ENCODE results near the gene PDPK1.
"Not testable (repeated sequence)": the region's sequence is repeated elsewhere in the genome, so short reads cannot be mapped to it uniquely, and the experiment has no call there.

PDPK1 gene

GRCh38 chr16:2587891-2588565 is 50.2 kb downstream of the PDPK1 start:
- DNase-seq (ENCODE audit: low read depth in 2 of 2) = no peak

GRCh38 chr16:2591476-2592240 is 53.8 kb downstream of the PDPK1 start:
- no peak for DNase-seq (ENCODE audit: low read depth in 2 of 2)

- no peak for DNase-seq (ENCODE audit: low read depth in 2 of 2)
Measured at GRCh38 chr16:2592786-2593185, 55.0 kb downstream of the PDPK1 start.

- no peak for DNase-seq (ENCODE audit: low read depth in 2 of 2)
Measured at GRCh38 chr16:2595393-2596205, 57.8 kb downstream of the PDPK1 start.

GRCh38 chr16:2596747-2597559 is 59.1 kb downstream of the PDPK1 start:
- DNase-seq (ENCODE audit: low read depth in 2 of 2) = no peak

- no peak for DNase-seq (ENCODE audit: low read depth in 2 of 2)
Measured at GRCh38 chr16:2597560-2597902, 59.7 kb downstream of the PDPK1 start.

- DNase-seq (ENCODE audit: low read depth in 2 of 2) = no peak
Measured at GRCh38 chr16:2598133-2598641, 60.4 kb downstream of the PDPK1 start.

GRCh38 chr16:2598723-2599122 is 60.9 kb downstream of the PDPK1 start:
- DNase-seq (ENCODE audit: low read depth in 2 of 2) = no peak

- DNase-seq (ENCODE audit: low read depth in 2 of 2) = not testable (repeated sequence)
Measured at GRCh38 chr16:2599165-2599564, 61.3 kb downstream of the PDPK1 start.

- not testable (repeated sequence) for DNase-seq (ENCODE audit: low read depth in 2 of 2)
Measured at GRCh38 chr16:2599785-2600184, 62.0 kb downstream of the PDPK1 start.

- DNase-seq (ENCODE audit: low read depth in 2 of 2) = not testable (repeated sequence)
Measured at GRCh38 chr16:2601301-2602025, 63.6 kb downstream of the PDPK1 start.

GRCh38 chr16:2602175-2602574 is 64.4 kb downstream of the PDPK1 start:
- not testable (repeated sequence) for DNase-seq (ENCODE audit: low read depth in 2 of 2)

- peak; percentile 88 to 91 for DNase-seq (ENCODE audit: low read depth in 2 of 2)
Measured at GRCh38 chr16:2603165-2604015, 65.6 kb downstream of the PDPK1 start.

- not testable (repeated sequence) for DNase-seq (ENCODE audit: low read depth in 2 of 2)
Measured at GRCh38 chr16:2604016-2604369, 66.2 kb downstream of the PDPK1 start.

- DNase-seq (ENCODE audit: low read depth in 2 of 2) = not testable (repeated sequence)
Measured at GRCh38 chr16:2606820-2607219, 69.0 kb downstream of the PDPK1 start.

GRCh38 chr16:2609345-2609744 is 71.5 kb downstream of the PDPK1 start:
- not testable (repeated sequence) for DNase-seq (ENCODE audit: low read depth in 2 of 2)

- DNase-seq (ENCODE audit: low read depth in 2 of 2) = no peak
Measured at GRCh38 chr16:2609827-2610470, 72.1 kb downstream of the PDPK1 start.

GRCh38 chr16:2610781-2611498 is 73.1 kb downstream of the PDPK1 start:
- no peak for DNase-seq (ENCODE audit: low read depth in 2 of 2)

- DNase-seq (ENCODE audit: low read depth in 2 of 2) = no peak
Measured at GRCh38 chr16:2611499-2611862, 73.7 kb downstream of the PDPK1 start.
